Kidney (tissue), 14 donors: ENCODE data around the gene IGSF5. TPM values are rescaled to one million over a fixed set of nuclear protein-coding genes. Genes with fewer than 3 reads are reported as not detected.

Experiments used
- DNase-seq, 5 donors: peaks; one replicate each; pipeline ENCODE4 v3.0.0-alpha.2; 2013 to 2020
- FAIRE-seq: peaks from 2 replicates; lab custom pipeline; 2012; peaks lifted over from hg19 to GRCh38; lab: Jason Lieb, UNC
- H3K27ac ChIP-seq, 2 donors: one replicate each; pipeline ENCODE4 v1.7.0; 2013; ENCODE audit warnings: low read depth in 2 of 2, low read length in 2 of 2, inconsistent platforms in 1 of 2
- H3K27me3 ChIP-seq: one replicate; pipeline ENCODE4 v1.7.1; 2013; ENCODE audit warnings: low read length, inconsistent platforms; ENCODE audit not compliant: control insufficient read depth, insufficient read depth
- H3K36me3 ChIP-seq, 3 donors: one replicate each; pipeline versions ENCODE4 v1.7.0 to v1.7.1; 2013; ENCODE audit warnings: low read length in 3 of 3, control low read depth in 1 of 3, inconsistent platforms in 1 of 3; ENCODE audit not compliant: insufficient read depth in 3 of 3, control insufficient read depth in 2 of 3
- H3K4me1 ChIP-seq, 3 donors: one replicate each; pipeline versions ENCODE4 v1.7.0 to v1.7.1; 2013; ENCODE audit warnings: low read length in 3 of 3, inconsistent platforms in 1 of 3, low read depth in 1 of 3; ENCODE audit not compliant: control insufficient read depth in 2 of 3, insufficient read depth in 2 of 3
- H3K4me3 ChIP-seq, 3 donors: one replicate each; pipeline versions ENCODE4 v1.7.0 to v1.8.1; 2013; ENCODE audit warnings: low read length in 3 of 3, control low read depth in 1 of 3, inconsistent platforms in 1 of 3
- H3K9ac ChIP-seq, 3 donors: one replicate each; pipeline versions ENCODE4 v1.7.0 to v1.7.1; 2013; ENCODE audit warnings: low read length in 3 of 3, control low read depth in 1 of 3, inconsistent platforms in 1 of 3
- H3K9me3 ChIP-seq, 3 donors: one replicate each; pipeline versions ENCODE4 v1.7.0 to v1.7.1; 2013; ENCODE audit warnings: low read length in 3 of 3, control low read depth in 1 of 3, inconsistent platforms in 1 of 3; ENCODE audit not compliant: control insufficient read depth in 2 of 3, insufficient read depth in 1 of 3
- intact Hi-C: fragments of 100-400 bp; cut with DNase I; formaldehyde crosslinking; loops from one replicate; pipeline ENCODE4 v1.11.1; 2022
- polyA plus RNA-seq: library from polyadenylated mRNA; stranded (reverse); fragments of 350-450 nt; fragmentation: Illumina TruSeq; extraction: RNeasy Lipid Tissue Mini Kit (QIAGEN cat#74804); gene quantifications from one replicate; pipeline ENCODE4 v1.2.3, GENCODE V29; 2014; ENCODE audit warnings: low read depth, low replicate concordance; ENCODE audit not compliant: insufficient read depth
- total RNA-seq: library from RNA; stranded (reverse); fragmentation: NEBNext Ultra II Directional; extraction: Animal tissue kit (Norgen Biotek cat#: 25700); gene quantifications from one replicate; pipeline ENCODE4 v1.2.1, GENCODE V29; 2021
- TF ChIP-seq, protein P1 (sequence below): IDR thresholded peaks from 3 replicates; pipeline ENCODE4 v1.5.1; 2012; ENCODE audit warnings: mild to moderate bottlenecking, moderate library complexity, borderline replicate concordance; ENCODE audit not compliant: insufficient read depth; ENCODE audit errors: extremely low read depth
- donor health status: control.
- donor health status: control.
- donor health status: control.
- donor health status: control.
- donor health status: control.
- donor health status: DM: yes; HTN: yes; CAD: no.
- donor health status: Normal renal cell carcinoma (clear cell type).

IGSF5 gene
- total and polyA plus RNA-seq, 2 donors from 2014 or later: 0.24 to 0.47 TPM

DNA sequence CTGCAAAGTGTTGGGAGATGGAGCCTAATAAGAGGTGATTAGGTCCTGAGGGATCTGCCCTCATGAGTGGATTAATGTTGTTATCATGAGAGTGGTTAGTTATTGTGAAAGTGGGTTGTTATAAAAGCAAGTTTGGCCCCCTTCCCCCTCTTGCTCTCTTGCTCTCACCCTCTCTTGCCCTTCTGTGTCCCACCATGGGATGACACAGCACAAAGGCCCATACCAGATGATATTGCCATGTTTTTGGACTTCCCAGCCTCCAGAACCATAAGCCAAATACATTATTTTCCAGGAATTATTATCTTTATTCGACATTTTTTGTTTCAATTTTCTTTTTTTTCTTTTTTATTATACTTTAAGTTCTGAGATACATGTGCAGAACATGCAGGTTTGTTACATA lies 41.4 kb upstream of the IGSF5 start:
- intact Hi-C loops: no loop called here
- Histone ChIP-seq H3K9me3 (peaks cover 0 to 3% (median 0%) of the 10 kb centered on the region in 3 donors), H3K9ac (no peak overlapping the region), H3K4me1 (no peaks in the 10 kb centered on the region), H3K27ac (no peak overlapping the region), H3K27me3 (no peaks in the 10 kb centered on the region), H3K4me3 (no peak overlapping the region), H3K36me3 (no peaks in the 10 kb centered on the region)
- DNase-seq (no peak), FAIRE-seq (no peak)
- TF ChIP-seq, protein P1, sequence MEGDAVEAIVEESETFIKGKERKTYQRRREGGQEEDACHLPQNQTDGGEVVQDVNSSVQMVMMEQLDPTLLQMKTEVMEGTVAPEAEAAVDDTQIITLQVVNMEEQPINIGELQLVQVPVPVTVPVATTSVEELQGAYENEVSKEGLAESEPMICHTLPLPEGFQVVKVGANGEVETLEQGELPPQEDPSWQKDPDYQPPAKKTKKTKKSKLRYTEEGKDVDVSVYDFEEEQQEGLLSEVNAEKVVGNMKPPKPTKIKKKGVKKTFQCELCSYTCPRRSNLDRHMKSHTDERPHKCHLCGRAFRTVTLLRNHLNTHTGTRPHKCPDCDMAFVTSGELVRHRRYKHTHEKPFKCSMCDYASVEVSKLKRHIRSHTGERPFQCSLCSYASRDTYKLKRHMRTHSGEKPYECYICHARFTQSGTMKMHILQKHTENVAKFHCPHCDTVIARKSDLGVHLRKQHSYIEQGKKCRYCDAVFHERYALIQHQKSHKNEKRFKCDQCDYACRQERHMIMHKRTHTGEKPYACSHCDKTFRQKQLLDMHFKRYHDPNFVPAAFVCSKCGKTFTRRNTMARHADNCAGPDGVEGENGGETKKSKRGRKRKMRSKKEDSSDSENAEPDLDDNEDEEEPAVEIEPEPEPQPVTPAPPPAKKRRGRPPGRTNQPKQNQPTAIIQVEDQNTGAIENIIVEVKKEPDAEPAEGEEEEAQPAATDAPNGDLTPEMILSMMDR: no peak

DNA sequence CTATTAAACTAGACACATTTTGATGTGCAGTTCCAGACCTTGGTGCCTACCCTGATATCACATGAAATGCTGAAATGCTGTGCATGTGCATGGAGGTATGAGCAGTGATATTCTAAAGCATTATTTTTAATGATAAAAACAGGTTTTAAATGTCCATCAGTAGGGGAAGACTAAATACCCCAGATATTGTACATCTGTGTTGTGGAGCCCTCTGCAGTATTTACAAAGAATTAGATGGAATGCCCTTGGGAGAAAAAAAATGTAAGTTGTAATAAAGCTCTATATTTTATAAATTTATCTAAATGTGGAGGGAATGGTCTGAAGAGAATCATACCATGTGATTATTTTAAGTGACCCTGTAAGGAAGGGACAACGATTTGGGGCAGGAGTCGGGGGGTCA lies 39.1 kb upstream of the IGSF5 start:
- Histone ChIP-seq H3K9ac (no peak overlapping the region), H3K27ac (no peak overlapping the region), H3K27me3 (no peaks in the 10 kb centered on the region), H3K4me1 (no peaks in the 10 kb centered on the region), H3K4me3 (no peak overlapping the region), H3K9me3 (peaks cover 0 to 3% (median 0%) of the 10 kb centered on the region in 3 donors), H3K36me3 (no peaks in the 10 kb centered on the region)
- TF ChIP-seq, protein P1: no peak
- intact Hi-C loops: no loop called here
- DNase-seq (no peak), FAIRE-seq (no peak)

DNA sequence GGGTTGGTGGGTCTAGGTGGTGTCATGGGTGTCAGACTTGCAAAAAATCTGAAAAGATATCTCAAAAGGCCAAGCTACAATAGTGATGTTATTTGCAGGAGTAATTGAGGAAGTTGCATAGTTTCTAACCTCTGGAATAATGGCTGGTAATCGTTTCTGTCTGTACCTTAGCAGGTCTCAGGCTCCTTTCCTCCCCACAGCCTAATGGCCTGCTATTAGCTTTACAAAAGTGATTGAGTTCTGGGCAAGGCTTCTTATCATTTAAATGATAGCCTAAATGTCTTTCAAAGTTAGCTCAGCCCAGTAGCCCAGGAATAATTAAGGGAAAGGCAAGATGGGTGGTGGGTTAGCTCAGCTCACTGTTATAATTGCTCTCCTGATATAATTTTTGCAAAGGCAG lies 37.7 kb upstream of the IGSF5 start:
- FAIRE-seq (no peak), DNase-seq (no peak)
- no peak overlapping the region for H3K9ac ChIP-seq
- H3K4me3 ChIP-seq: no peak overlapping the region
- no peaks in the 10 kb centered on the region for H3K36me3 ChIP-seq
- H3K27me3 ChIP-seq: no peaks in the 10 kb centered on the region
- intact Hi-C loops: no loop called here
- no peaks in the 10 kb centered on the region for H3K4me1 ChIP-seq
- TF ChIP-seq, protein P1: no peak
- H3K9me3 ChIP-seq: peaks cover 0 to 3% (median 0%) of the 10 kb centered on the region in 3 donors
- no peak overlapping the region for H3K27ac ChIP-seq

DNA sequence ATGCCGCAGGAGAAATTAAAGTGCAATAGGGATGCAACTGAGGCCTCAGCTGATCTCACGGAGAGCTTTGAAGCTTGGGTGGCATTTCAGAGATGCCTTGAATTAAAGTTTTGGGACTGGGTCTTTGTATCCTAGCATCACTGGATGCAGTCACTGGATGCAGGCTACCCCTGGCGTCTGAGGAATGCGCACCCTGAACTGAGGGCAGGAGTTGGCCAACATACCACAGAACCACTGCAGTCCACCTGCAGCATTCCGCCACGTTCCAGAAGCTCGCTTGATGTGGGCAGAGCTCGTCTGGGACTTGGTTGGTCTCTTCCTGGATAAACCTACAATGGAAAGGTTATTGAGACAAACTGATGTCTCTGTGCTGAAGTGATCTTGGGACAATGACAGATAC lies 34.1 kb upstream of the IGSF5 start:
- Histone ChIP-seq H3K4me1 (no peaks in the 10 kb centered on the region), H3K9me3 (no peaks in the 10 kb centered on the region), H3K36me3 (no peaks in the 10 kb centered on the region), H3K27ac (no peak overlapping the region), H3K4me3 (no peak overlapping the region), H3K27me3 (no peaks in the 10 kb centered on the region), H3K9ac (no peak overlapping the region)
- intact Hi-C loops: loop anchor here (5.0 kb wide), 1 partner anchor 194 kb away; no protein-coding TSS in a partner anchor
- TF ChIP-seq, protein P1: no peak
- DNase-seq: no peak
- FAIRE-seq: no peak
